HepG2 (cell line): ENCODE results near the gene BRD1. TPM values are rescaled to one million over a fixed set of nuclear protein-coding genes. Genes with fewer than 3 reads are reported as not detected.
A peak's percentile ranks its signal among the peaks of the same experiment; 100 is the strongest.

Experiments used
- GMEB2 ChIP-seq: IDR thresholded peaks from 2 replicates; pipeline ENCODE4 v1.6.1; 2016; ENCODE audit warnings: missing biosample characterization, missing genetic modification reagents, low read depth
- GTF3A ChIP-seq: sonication (generic); formaldehyde crosslinking; conservative IDR thresholded peaks from 2 replicates; pipeline ENCODE4 v1.4.0; 2020; ENCODE audit warnings: mild to moderate bottlenecking, missing genetic modification reagents
- HCFC1 ChIP-seq: fragments of 150-350 bp; IDR thresholded peaks from 2 replicates; pipeline ENCODE4 v1.6.1; 2014; ENCODE audit warnings: low read depth, low read length
- MXD3 ChIP-seq: IDR thresholded peaks from 2 replicates; pipeline ENCODE4 v1.6.1; 2016; ENCODE audit warnings: mild to moderate bottlenecking, missing biosample characterization, missing genetic modification reagents
- POLR2G ChIP-seq: fragments of 200-400 bp; formaldehyde crosslinking; IDR thresholded peaks from 2 replicates; pipeline ENCODE4 v1.6.1; 2018; ENCODE audit warnings: mild to moderate bottlenecking, low read depth, low read length, moderate library complexity
- RFXAP ChIP-seq: sonication (generic); formaldehyde crosslinking; IDR thresholded peaks from 2 replicates; pipeline ENCODE4 v1.4.0; 2020; ENCODE audit warnings: missing genetic modification reagents, borderline replicate concordance
- TBX2 ChIP-seq: sonication (generic); formaldehyde crosslinking; IDR thresholded peaks from 2 replicates; pipeline ENCODE4 v1.5.0; 2020; ENCODE audit warnings: missing genetic modification reagents, mild to moderate bottlenecking, borderline replicate concordance
- UBTF ChIP-seq: sonication (generic); formaldehyde crosslinking; IDR thresholded peaks from 2 replicates; pipeline ENCODE4 v1.4.0; 2020; ENCODE audit warnings: mild to moderate bottlenecking, missing genetic modification reagents
- ZNF101 ChIP-seq: sonication (generic); formaldehyde crosslinking; IDR thresholded peaks from 2 replicates; pipeline ENCODE4 v1.4.0; 2020; ENCODE audit warnings: mild to moderate bottlenecking, low read depth, missing genetic modification reagents, borderline replicate concordance
- ZNF503 ChIP-seq: sonication (generic); formaldehyde crosslinking; IDR thresholded peaks from 2 replicates; pipeline ENCODE4 v1.4.0; 2020; ENCODE audit warnings: missing genetic modification reagents
- ZNF639 ChIP-seq: conservative IDR thresholded peaks from 2 replicates; pipeline ENCODE4 v1.6.1; 2018; ENCODE audit warnings: missing genetic modification reagents
- ZNF780A ChIP-seq: sonication (generic); formaldehyde crosslinking; IDR thresholded peaks from 2 replicates; pipeline ENCODE4 v1.8.0; 2022; ENCODE audit warnings: mild to moderate bottlenecking, missing genetic modification reagents, moderate library complexity
- ZSCAN22 ChIP-seq: sonication (generic); formaldehyde crosslinking; IDR thresholded peaks from 2 replicates; pipeline ENCODE4 v1.4.0; 2020; ENCODE audit warnings: mild to moderate bottlenecking, missing genetic modification reagents
- polyA plus RNA-seq, 8 experiments: library from polyadenylated mRNA; depleted of rRNA in 3 of 8; stranded (reverse) in 7 of 8; unstranded in 1 of 8; fragments of >200 nt; fragmentation: Illumina TruSeq in 4 of 8; extraction: Trizol in 4 of 8; gene quantifications; 2 replicates each; pipeline versions ENCODE4 v1.2.1 to v1.2.3, GENCODE V29; 2011 to 2016; ENCODE audit warnings: low read depth in 4 of 8, missing spikeins in 1 of 8, mixed read lengths in 1 of 8; ENCODE audit not compliant: insufficient read depth in 1 of 8
- total RNA-seq, 5 experiments: library from RNA; depleted of rRNA; stranded (reverse); fragments of >200 nt; fragmentation: Illumina TruSeq; extraction: Trizol; gene quantifications; 2 replicates each; pipeline ENCODE4 v1.2.3, GENCODE V29; 2016; ENCODE audit warnings: low read depth in 1 of 5
- TF ChIP-seq, protein P1 (sequence below): sonication (generic); formaldehyde crosslinking; IDR thresholded peaks from 2 replicates; pipeline ENCODE4 v1.9.0; 2022; ENCODE audit warnings: missing genetic modification reagents, mild to moderate bottlenecking, borderline replicate concordance
- TF ChIP-seq, protein P2 (sequence below): sonication (generic); formaldehyde crosslinking; conservative IDR thresholded peaks from 2 replicates; pipeline ENCODE4 v1.8.0; 2022; ENCODE audit warnings: mild to moderate bottlenecking, moderate library complexity, missing genetic modification reagents

BRD1 gene
- total and polyA plus RNA-seq, 2 of the 13 experiments (the other 11 are each of a cell fraction or from before 2014, with no cell fraction given) = 5.1 to 12.0 TPM

- TF ChIP-seq ZNF639 (CRISPR knock-in tag) = 0 out of 2 replicates have a peak, but pooled peaks have one; percentile 56
- TF ChIP-seq TBX2 = peak; percentile 84; the same call in 1 of the 2 replicates
- no peak for TF ChIP-seq ZNF780A (CRISPR knock-in tag)
- no peak for TF ChIP-seq ZSCAN22 (CRISPR knock-in tag)
- TF ChIP-seq HCFC1 = 0 out of 2 replicates have a peak, but pooled peaks have one; percentile 21
- peak; percentile 78 for TF ChIP-seq MXD3 (CRISPR knock-in tag)
- TF ChIP-seq RFXAP (CRISPR knock-in tag) = peak; percentile 76; the same call in 1 of the 2 replicates
- TF ChIP-seq ZNF503 (CRISPR knock-in tag) = peak; percentile 73; the same call in 1 of the 2 replicates
- TF ChIP-seq, protein P1, sequence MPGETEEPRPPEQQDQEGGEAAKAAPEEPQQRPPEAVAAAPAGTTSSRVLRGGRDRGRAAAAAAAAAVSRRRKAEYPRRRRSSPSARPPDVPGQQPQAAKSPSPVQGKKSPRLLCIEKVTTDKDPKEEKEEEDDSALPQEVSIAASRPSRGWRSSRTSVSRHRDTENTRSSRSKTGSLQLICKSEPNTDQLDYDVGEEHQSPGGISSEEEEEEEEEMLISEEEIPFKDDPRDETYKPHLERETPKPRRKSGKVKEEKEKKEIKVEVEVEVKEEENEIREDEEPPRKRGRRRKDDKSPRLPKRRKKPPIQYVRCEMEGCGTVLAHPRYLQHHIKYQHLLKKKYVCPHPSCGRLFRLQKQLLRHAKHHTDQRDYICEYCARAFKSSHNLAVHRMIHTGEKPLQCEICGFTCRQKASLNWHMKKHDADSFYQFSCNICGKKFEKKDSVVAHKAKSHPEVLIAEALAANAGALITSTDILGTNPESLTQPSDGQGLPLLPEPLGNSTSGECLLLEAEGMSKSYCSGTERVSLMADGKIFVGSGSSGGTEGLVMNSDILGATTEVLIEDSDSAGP = peak; percentile 71
- TF ChIP-seq, protein P2, sequence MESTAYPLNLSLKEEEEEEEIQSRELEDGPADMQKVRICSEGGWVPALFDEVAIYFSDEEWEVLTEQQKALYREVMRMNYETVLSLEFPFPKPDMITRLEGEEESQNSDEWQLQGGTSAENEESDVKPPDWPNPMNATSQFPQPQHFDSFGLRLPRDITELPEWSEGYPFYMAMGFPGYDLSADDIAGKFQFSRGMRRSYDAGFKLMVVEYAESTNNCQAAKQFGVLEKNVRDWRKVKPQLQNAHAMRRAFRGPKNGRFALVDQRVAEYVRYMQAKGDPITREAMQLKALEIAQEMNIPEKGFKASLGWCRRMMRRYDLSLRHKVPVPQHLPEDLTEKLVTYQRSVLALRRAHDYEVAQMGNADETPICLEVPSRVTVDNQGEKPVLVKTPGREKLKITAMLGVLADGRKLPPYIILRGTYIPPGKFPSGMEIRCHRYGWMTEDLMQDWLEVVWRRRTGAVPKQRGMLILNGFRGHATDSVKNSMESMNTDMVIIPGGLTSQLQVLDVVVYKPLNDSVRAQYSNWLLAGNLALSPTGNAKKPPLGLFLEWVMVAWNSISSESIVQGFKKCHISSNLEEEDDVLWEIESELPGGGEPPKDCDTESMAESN (CRISPR knock-in tag) = peak; percentile 87
- TF ChIP-seq ZNF101 (CRISPR knock-in tag) = no peak
- 0 out of 2 replicates have a peak, but pooled peaks have one; percentile 49 for TF ChIP-seq GTF3A (CRISPR knock-in tag)
- TF ChIP-seq POLR2G = peak; percentile 93
- peak; percentile 90 for TF ChIP-seq UBTF (CRISPR knock-in tag)
- 0 out of 2 replicates have a peak, but pooled peaks have one; percentile 17 for TF ChIP-seq GMEB2
Observed at GRCh38 chr22:49852898-49853894, 25.5 kb upstream of the BRD1 start, which contains the start of gene ZBED4 (continued).
